ENCODE data around the gene AJAP1. TPM values are rescaled to one million over a fixed set of nuclear protein-coding genes. Genes with fewer than 3 reads are reported as not detected.

AJAP1 gene
- total RNA-seq, 1 donor from 2014 or later = 3.5 TPM

GRCh38 chr1:4708840-4709507, 54.6 kb downstream of the AJAP1 start:
- DNase-seq = no peak
- Mint-ChIP-seq H3K9me3 (ENCODE audit: unreplicated experiment) (peaks cover 17% of the 10 kb centered on the region), H3K27ac (ENCODE audit: unreplicated experiment) (no peak overlapping the region), H3K4me1 (ENCODE audit: low read depth, unreplicated experiment) (peaks cover 6% of the 10 kb centered on the region), H3K36me3 (ENCODE audit: unreplicated experiment) (peaks cover 11% of the 10 kb centered on the region), H3K27me3 (ENCODE audit: unreplicated experiment) (peaks cover 3% of the 10 kb centered on the region), H3K4me3 (ENCODE audit: unreplicated experiment) (no peak overlapping the region)
- TF ChIP-seq, protein P1, sequence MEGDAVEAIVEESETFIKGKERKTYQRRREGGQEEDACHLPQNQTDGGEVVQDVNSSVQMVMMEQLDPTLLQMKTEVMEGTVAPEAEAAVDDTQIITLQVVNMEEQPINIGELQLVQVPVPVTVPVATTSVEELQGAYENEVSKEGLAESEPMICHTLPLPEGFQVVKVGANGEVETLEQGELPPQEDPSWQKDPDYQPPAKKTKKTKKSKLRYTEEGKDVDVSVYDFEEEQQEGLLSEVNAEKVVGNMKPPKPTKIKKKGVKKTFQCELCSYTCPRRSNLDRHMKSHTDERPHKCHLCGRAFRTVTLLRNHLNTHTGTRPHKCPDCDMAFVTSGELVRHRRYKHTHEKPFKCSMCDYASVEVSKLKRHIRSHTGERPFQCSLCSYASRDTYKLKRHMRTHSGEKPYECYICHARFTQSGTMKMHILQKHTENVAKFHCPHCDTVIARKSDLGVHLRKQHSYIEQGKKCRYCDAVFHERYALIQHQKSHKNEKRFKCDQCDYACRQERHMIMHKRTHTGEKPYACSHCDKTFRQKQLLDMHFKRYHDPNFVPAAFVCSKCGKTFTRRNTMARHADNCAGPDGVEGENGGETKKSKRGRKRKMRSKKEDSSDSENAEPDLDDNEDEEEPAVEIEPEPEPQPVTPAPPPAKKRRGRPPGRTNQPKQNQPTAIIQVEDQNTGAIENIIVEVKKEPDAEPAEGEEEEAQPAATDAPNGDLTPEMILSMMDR (IDR thresholded peaks at IDR 0.05; ENCODE audit: partially characterized antibody, unreplicated experiment) = no peak

- H3K4me3 Mint-ChIP-seq (ENCODE audit: unreplicated experiment) = no peak overlapping the region
- peaks cover 21% of the 10 kb centered on the region for H3K9me3 Mint-ChIP-seq (ENCODE audit: unreplicated experiment)
- TF ChIP-seq, protein P1 (IDR thresholded peaks at IDR 0.05; ENCODE audit: partially characterized antibody, unreplicated experiment) = no peak
- peaks cover 6% of the 10 kb centered on the region for H3K4me1 Mint-ChIP-seq (ENCODE audit: low read depth, unreplicated experiment)
- peaks cover 5% of the 10 kb centered on the region for H3K27me3 Mint-ChIP-seq (ENCODE audit: unreplicated experiment)
- no peak for DNase-seq
- peak overlapping the region; percentile 24 for H3K27ac Mint-ChIP-seq (ENCODE audit: unreplicated experiment)
- peaks cover 11% of the 10 kb centered on the region for H3K36me3 Mint-ChIP-seq (ENCODE audit: unreplicated experiment)
These were observed 55.2 kb downstream of the AJAP1 start for GRCh38 chr1:4709641-4710040.

DNA sequence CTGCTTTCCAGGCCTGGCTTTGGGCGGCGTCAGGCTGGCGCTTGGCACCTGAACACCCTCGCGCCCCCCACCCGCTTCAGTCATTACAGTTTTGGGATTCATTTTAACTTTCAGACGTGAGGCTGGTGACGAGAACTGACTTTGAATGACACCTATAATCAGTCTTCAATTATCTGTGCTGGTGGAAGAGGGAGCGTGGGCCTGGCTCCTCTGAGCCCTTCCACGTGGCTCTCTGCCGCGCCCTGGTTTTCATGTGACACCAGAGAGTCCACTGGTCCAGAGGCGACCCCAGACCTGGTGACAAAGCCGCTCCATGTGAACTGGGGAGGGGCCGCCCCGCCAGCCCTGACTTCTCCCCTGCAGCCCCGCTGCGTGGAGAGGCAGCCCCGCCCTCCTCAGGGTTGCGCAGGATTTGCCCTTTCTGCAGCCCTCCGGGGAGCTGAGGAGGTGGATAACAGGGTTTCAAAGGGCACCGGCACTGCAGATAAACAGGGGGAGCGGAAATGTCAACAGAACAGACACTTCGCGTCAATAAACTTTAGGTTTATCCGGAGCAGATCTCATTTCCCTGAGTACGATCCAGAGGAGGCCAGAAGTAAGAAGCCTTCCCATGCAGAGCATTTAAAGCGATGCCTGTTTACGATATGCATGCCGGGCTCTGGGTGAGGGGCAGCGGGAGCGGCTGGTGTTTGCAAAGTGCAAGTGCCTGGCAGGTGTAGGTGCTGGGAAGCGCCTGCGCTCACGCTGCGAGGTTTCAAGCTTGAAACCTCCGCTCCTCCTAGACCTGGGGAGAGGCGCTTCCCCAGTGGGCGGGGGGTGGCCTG, 56.4 kb downstream of the AJAP1 start:
- TF ChIP-seq, protein P1 (IDR thresholded peaks at IDR 0.05; ENCODE audit: partially characterized antibody, unreplicated experiment) = no peak
- peaks cover 21% of the 10 kb centered on the region for H3K9me3 Mint-ChIP-seq (ENCODE audit: unreplicated experiment)
- H3K27me3 Mint-ChIP-seq (ENCODE audit: unreplicated experiment) = peaks cover 5% of the 10 kb centered on the region
- peak overlapping the region; percentile 15 for H3K4me3 Mint-ChIP-seq (ENCODE audit: unreplicated experiment)
- H3K27ac Mint-ChIP-seq (ENCODE audit: unreplicated experiment) = no peak overlapping the region
- H3K36me3 Mint-ChIP-seq (ENCODE audit: unreplicated experiment) = peaks cover 11% of the 10 kb centered on the region
- no peak for DNase-seq
- peaks cover 6% of the 10 kb centered on the region for H3K4me1 Mint-ChIP-seq (ENCODE audit: low read depth, unreplicated experiment)

- H3K9me3 Mint-ChIP-seq (ENCODE audit: unreplicated experiment) = peaks cover 26% of the 10 kb centered on the region
- H3K27me3 Mint-ChIP-seq (ENCODE audit: unreplicated experiment) = peaks cover 9% of the 10 kb centered on the region
- H3K4me3 Mint-ChIP-seq (ENCODE audit: unreplicated experiment) = no peak overlapping the region
- TF ChIP-seq, protein P1 (IDR thresholded peaks at IDR 0.05; ENCODE audit: partially characterized antibody, unreplicated experiment) = no peak
- peaks cover 17% of the 10 kb centered on the region for H3K36me3 Mint-ChIP-seq (ENCODE audit: unreplicated experiment)
- no peak for DNase-seq
- no peak overlapping the region for H3K27ac Mint-ChIP-seq (ENCODE audit: unreplicated experiment)
- H3K4me1 Mint-ChIP-seq (ENCODE audit: low read depth, unreplicated experiment) = peaks cover 6% of the 10 kb centered on the region
These were observed 57.2 kb downstream of the AJAP1 start for GRCh38 chr1:4711416-4712275.

Measured in glutamatergic neuron (in vitro differentiated cells).